K562 (cell line): ENCODE measurements around the gene TEX264. TPM values are rescaled to one million over a fixed set of nuclear protein-coding genes. Genes with fewer than 3 reads are reported as not detected.

Experiments
- CHCHD3 ChIP-seq: fragments of 250-450 bp; sonication (Bioruptor Pico); IDR thresholded peaks from 2 replicates; pipeline ENCODE4 v2.1.2; 2022; ENCODE audit warnings: mild to moderate bottlenecking
- DIDO1 ChIP-seq: fragments of 450-650 bp; IDR thresholded peaks from 2 replicates; pipeline ENCODE4 v1.6.1; 2016; ENCODE audit warnings: low read depth, missing biosample characterization, missing genetic modification characterization
- GATAD2B ChIP-seq: fragments of 450-650 bp; IDR thresholded peaks from 2 replicates; pipeline ENCODE4 v1.6.1; 2017; ENCODE audit warnings: mild to moderate bottlenecking, borderline replicate concordance
- PREB ChIP-seq: sonication (generic); formaldehyde crosslinking; IDR thresholded peaks from 2 replicates; pipeline ENCODE4 v1.8.1; 2023; ENCODE audit warnings: mild to moderate bottlenecking, missing genetic modification reagents
- STAT6 ChIP-seq: sonication (generic); formaldehyde crosslinking; IDR thresholded peaks from 2 replicates; pipeline ENCODE4 v1.8.1; 2023; ENCODE audit warnings: mild to moderate bottlenecking, missing genetic modification reagents
- UBTF ChIP-seq, 2 experiments: IDR thresholded peaks; 2 replicates each; pipeline ENCODE4 v1.6.1; 2012; ENCODE audit warnings: improper control_type of control experiment in 2 of 2, low read depth in 2 of 2, low read length in 2 of 2, borderline replicate concordance in 1 of 2
- ZBED1 ChIP-seq: IDR thresholded peaks from 2 replicates; pipeline ENCODE4 v1.6.1; 2014
- ZNF644 ChIP-seq: fragments of 200-800 bp; sonication (Bioruptor generic); IDR thresholded peaks from 2 replicates; pipeline ENCODE4 v1.6.1; 2016; ENCODE audit warnings: low read depth, missing genetic modification characterization, missing compliant biosample characterization
- polyA plus RNA-seq, 8 experiments: library from polyadenylated mRNA; depleted of rRNA in 4 of 8; stranded (reverse) in 5 of 8; unstranded in 3 of 8; fragments of >200 nt; fragmentation: Nextera tagmentation in 2 of 8; fragmentation: Illumina TruSeq in 1 of 8; extraction: Ambion mirVana in 2 of 8; extraction: Trizol in 1 of 8; gene quantifications; 2 replicates each; pipeline versions ENCODE4 v1.2.1 to v1.2.3, GENCODE V29; 2011 to 2014; ENCODE audit warnings: inconsistent platforms in 1 of 8, missing spikeins in 1 of 8
- total RNA-seq, 7 experiments: library from RNA; depleted of rRNA in 6 of 7; stranded (reverse); fragments of >200 nt in 6 of 7; fragmentation: Illumina TruSeq in 2 of 7; extraction: Trizol in 2 of 7; gene quantifications; 2 replicates each; pipeline versions ENCODE4 v1.2.1 to v1.2.3, GENCODE V29; 2011 to 2021; ENCODE audit warnings: low replicate concordance in 1 of 7

The TEX264 gene
- total and polyA plus RNA-seq, 9 of the 15 experiments (the other 6 are each of a cell fraction or from before 2014, with no cell fraction given), result 4.1 to 47.0 (median 31.0) TPM

GRCh38 chr3:51691949-51692348 lies 20.9 kb downstream of the TEX264 start (continued):
- no peak for TF ChIP-seq STAT6
- TF ChIP-seq GATAD2B, result no peak
- no peak for TF ChIP-seq UBTF (IDR thresholded peaks at IDR 0.05; ENCODE audit: borderline replicate concordance in 1 of 2, low read depth in 2 of 2, low read length in 2 of 2)
- no peak for TF ChIP-seq ZBED1
- TF ChIP-seq CHCHD3 (CRISPR knock-in tag), result no peak
- TF ChIP-seq PREB (CRISPR knock-in tag), result no peak
- no peak for TF ChIP-seq DIDO1 (tag)
- TF ChIP-seq ZNF644 (tag), result no peak
